ENCODE measurements around the gene SSUH2.

Gene SSUH2

GRCh38 chr3:8668216-8668615 is 23.6 kb upstream of the SSUH2 start:
- peaks cover 33% of the 10 kb centered on the region for H3K27me3 Mint-ChIP-seq
- H3K36me3 Mint-ChIP-seq (ENCODE audit: insufficient read depth): no peaks in the 10 kb centered on the region
- ATAC-seq (replicated peaks; ENCODE audit: extremely low read depth, poor library complexity, severe bottlenecking) (no peak), DNase-seq (ENCODE audit: low spot score in 2 of 2) (no peak)
- no peak overlapping the region for H3K27ac Mint-ChIP-seq (ENCODE audit: low read depth)
- no peaks in the 10 kb centered on the region for H3K4me1 Mint-ChIP-seq
- no peaks in the 10 kb centered on the region for H3K9me3 Mint-ChIP-seq
- H3K4me3 Mint-ChIP-seq: no peak overlapping the region

GRCh38 chr3:8667463-8668091 is 23.0 kb upstream of the SSUH2 start:
- no peaks in the 10 kb centered on the region for H3K4me1 Mint-ChIP-seq
- H3K27me3 Mint-ChIP-seq: peaks cover 33% of the 10 kb centered on the region
- no peak for ATAC-seq (replicated peaks; ENCODE audit: extremely low read depth, poor library complexity, severe bottlenecking)
- H3K9me3 Mint-ChIP-seq: no peaks in the 10 kb centered on the region
- H3K4me3 Mint-ChIP-seq: no peak overlapping the region
- no peak for DNase-seq (ENCODE audit: low spot score in 2 of 2)
- H3K36me3 Mint-ChIP-seq (ENCODE audit: insufficient read depth): no peaks in the 10 kb centered on the region
- no peak overlapping the region for H3K27ac Mint-ChIP-seq (ENCODE audit: low read depth)

- Mint-ChIP-seq H3K4me1 (no peaks in the 10 kb centered on the region), H3K27me3 (peaks cover 33% of the 10 kb centered on the region), H3K4me3 (no peak overlapping the region), H3K36me3 (ENCODE audit: insufficient read depth) (no peaks in the 10 kb centered on the region), H3K27ac (ENCODE audit: low read depth) (no peak overlapping the region), H3K9me3 (peaks cover 5% of the 10 kb centered on the region)
- ATAC-seq (replicated peaks; ENCODE audit: extremely low read depth, poor library complexity, severe bottlenecking): no peak
- no peak for DNase-seq (ENCODE audit: low spot score in 2 of 2)
Observed at GRCh38 chr3:8665407-8665896, 20.9 kb upstream of the SSUH2 start.

GRCh38 chr3:8663177-8664061 is 18.8 kb upstream of the SSUH2 start:
- Mint-ChIP-seq H3K4me1 (no peaks in the 10 kb centered on the region), H3K27ac (ENCODE audit: low read depth) (no peak overlapping the region), H3K9me3 (peaks cover 5% of the 10 kb centered on the region), H3K27me3 (peaks cover 43% of the 10 kb centered on the region), H3K4me3 (no peak overlapping the region), H3K36me3 (ENCODE audit: insufficient read depth) (no peaks in the 10 kb centered on the region)
- no peak for DNase-seq (ENCODE audit: low spot score in 2 of 2)
- ATAC-seq (replicated peaks; ENCODE audit: extremely low read depth, poor library complexity, severe bottlenecking): no peak

GRCh38 chr3:8662594-8662993 is 18.0 kb upstream of the SSUH2 start:
- H3K9me3 Mint-ChIP-seq: peaks cover 5% of the 10 kb centered on the region
- no peak overlapping the region for H3K27ac Mint-ChIP-seq (ENCODE audit: low read depth)
- H3K4me3 Mint-ChIP-seq: no peak overlapping the region
- ATAC-seq (replicated peaks; ENCODE audit: extremely low read depth, poor library complexity, severe bottlenecking): no peak
- DNase-seq (ENCODE audit: low spot score in 2 of 2): no peak
- H3K4me1 Mint-ChIP-seq: no peaks in the 10 kb centered on the region
- peaks cover 41% of the 10 kb centered on the region for H3K27me3 Mint-ChIP-seq
- H3K36me3 Mint-ChIP-seq (ENCODE audit: insufficient read depth): no peaks in the 10 kb centered on the region

GRCh38 chr3:8660175-8661118 is 15.8 kb upstream of the SSUH2 start:
- Mint-ChIP-seq H3K4me3 (no peak overlapping the region), H3K36me3 (ENCODE audit: insufficient read depth) (no peaks in the 10 kb centered on the region), H3K4me1 (no peaks in the 10 kb centered on the region), H3K27me3 (peaks cover 40% of the 10 kb centered on the region), H3K27ac (ENCODE audit: low read depth) (no peak overlapping the region), H3K9me3 (peaks cover 5% of the 10 kb centered on the region)
- DNase-seq (ENCODE audit: low spot score in 2 of 2): no peak
- ATAC-seq (replicated peaks; ENCODE audit: extremely low read depth, poor library complexity, severe bottlenecking): no peak

GRCh38 chr3:8659242-8659641 is 14.6 kb upstream of the SSUH2 start:
- H3K4me3 Mint-ChIP-seq: no peak overlapping the region
- DNase-seq (ENCODE audit: low spot score in 2 of 2) (no peak), ATAC-seq (replicated peaks; ENCODE audit: extremely low read depth, poor library complexity, severe bottlenecking) (no peak)
- peaks cover 36% of the 10 kb centered on the region for H3K27me3 Mint-ChIP-seq
- H3K27ac Mint-ChIP-seq (ENCODE audit: low read depth): no peak overlapping the region
- peaks cover 8% of the 10 kb centered on the region for H3K9me3 Mint-ChIP-seq
- no peaks in the 10 kb centered on the region for H3K4me1 Mint-ChIP-seq
- no peaks in the 10 kb centered on the region for H3K36me3 Mint-ChIP-seq (ENCODE audit: insufficient read depth)

GRCh38 chr3:8658306-8659212 is 14.0 kb upstream of the SSUH2 start:
- Mint-ChIP-seq H3K4me1 (no peaks in the 10 kb centered on the region), H3K4me3 (no peak overlapping the region), H3K9me3 (peaks cover 10% of the 10 kb centered on the region), H3K36me3 (ENCODE audit: insufficient read depth) (no peaks in the 10 kb centered on the region), H3K27ac (ENCODE audit: low read depth) (no peak overlapping the region), H3K27me3 (peaks cover 35% of the 10 kb centered on the region)
- ATAC-seq (replicated peaks; ENCODE audit: extremely low read depth, poor library complexity, severe bottlenecking) (no peak), DNase-seq (ENCODE audit: low spot score in 2 of 2) (no peak)

GRCh38 chr3:8657804-8658305 is 13.3 kb upstream of the SSUH2 start:
- Mint-ChIP-seq H3K36me3 (ENCODE audit: insufficient read depth) (no peaks in the 10 kb centered on the region), H3K9me3 (peaks cover 10% of the 10 kb centered on the region), H3K4me3 (no peak overlapping the region), H3K27ac (ENCODE audit: low read depth) (no peak overlapping the region), H3K4me1 (no peaks in the 10 kb centered on the region), H3K27me3 (peaks cover 37% of the 10 kb centered on the region)
- ATAC-seq (replicated peaks; ENCODE audit: extremely low read depth, poor library complexity, severe bottlenecking) (no peak), DNase-seq (ENCODE audit: low spot score in 2 of 2) (no peak)

- peaks cover 15% of the 10 kb centered on the region for H3K9me3 Mint-ChIP-seq
- H3K4me3 Mint-ChIP-seq: no peak overlapping the region
- H3K4me1 Mint-ChIP-seq: no peaks in the 10 kb centered on the region
- no peak overlapping the region for H3K27ac Mint-ChIP-seq (ENCODE audit: low read depth)
- no peak for ATAC-seq (replicated peaks; ENCODE audit: extremely low read depth, poor library complexity, severe bottlenecking)
- H3K27me3 Mint-ChIP-seq: peaks cover 53% of the 10 kb centered on the region
- no peaks in the 10 kb centered on the region for H3K36me3 Mint-ChIP-seq (ENCODE audit: insufficient read depth)
- DNase-seq (ENCODE audit: low spot score in 2 of 2): no peak
Observed at GRCh38 chr3:8656240-8656639, 11.6 kb upstream of the SSUH2 start.

GRCh38 chr3:8655387-8655835 is 10.8 kb upstream of the SSUH2 start:
- DNase-seq (ENCODE audit: low spot score in 2 of 2) (no peak), ATAC-seq (replicated peaks; ENCODE audit: extremely low read depth, poor library complexity, severe bottlenecking) (no peak)
- Mint-ChIP-seq H3K27ac (ENCODE audit: low read depth) (no peak overlapping the region), H3K36me3 (ENCODE audit: insufficient read depth) (no peaks in the 10 kb centered on the region), H3K27me3 (peaks cover 55% of the 10 kb centered on the region), H3K9me3 (peaks cover 12% of the 10 kb centered on the region), H3K4me1 (no peaks in the 10 kb centered on the region), H3K4me3 (no peak overlapping the region)
